Muscle of leg (tissue), 11 donors: ENCODE results near the gene ITGAE. TPM values are rescaled to one million over a fixed set of nuclear protein-coding genes. Genes with fewer than 3 reads are reported as not detected.

Experiments
- DNase-seq: peaks from one replicate; pipeline ENCODE4 v3.0.0; 2013
- H3K27ac ChIP-seq: one replicate; pipeline ENCODE4 v1.5.1; 2013; ENCODE audit warnings: mild to moderate bottlenecking, low read length, control low read depth
- H3K27me3 ChIP-seq: one replicate; pipeline ENCODE4 v1.6.1; 2013; ENCODE audit warnings: low read length; ENCODE audit not compliant: control insufficient read depth, insufficient read depth
- H3K36me3 ChIP-seq: one replicate; pipeline ENCODE4 v1.6.1; 2013; ENCODE audit warnings: low read length; ENCODE audit not compliant: control insufficient read depth, insufficient read depth
- H3K4me1 ChIP-seq: one replicate; pipeline ENCODE4 v1.6.1; 2013; ENCODE audit warnings: low read length; ENCODE audit not compliant: control insufficient read depth, insufficient read depth
- H3K4me3 ChIP-seq: one replicate; pipeline ENCODE4 v1.5.1; 2013; ENCODE audit warnings: low read length, control low read depth
- H3K9me3 ChIP-seq: replicated peaks from 2 replicates; pipeline ENCODE4 v1.6.1; 2013; ENCODE audit warnings: low read depth, low read length; ENCODE audit not compliant: control insufficient read depth
- WGBS: methylation state at CpG from one replicate; pipeline ENCODE4 v1.1.5; 2013; ENCODE audit warnings: missing lambda C conversion rate; ENCODE audit not compliant: insufficient coverage; 5-methylcytosine and 5-hydroxymethylcytosine counted together
- polyA plus RNA-seq, 8 donors: library from polyadenylated mRNA; unstranded; fragments of 120-200 nt; gene quantifications; one replicate each; pipeline versions ENCODE4 v1.2.1 to v1.2.3, GENCODE V29; 2013; ENCODE audit warnings: inconsistent platforms in 1 of 8, low replicate concordance in 1 of 8; ENCODE audit not compliant: insufficient read length in 8 of 8, insufficient read depth in 1 of 8
- total RNA-seq: library from RNA; stranded (reverse); fragments of 120-200 nt; gene quantifications from one replicate; pipeline ENCODE4 v1.2.4, GENCODE V29; 2013

The ITGAE gene
- total and polyA plus RNA-seq, 9 donors = 28.8 to 34.4 (median 32.3) TPM

- no peaks in the 10 kb centered on the region for H3K27me3 ChIP-seq
- DNase-seq = no peak
- H3K4me3 ChIP-seq = no peak overlapping the region
- WGBS = 72% methylated on average over 4 of the region's 6 CpGs
- no peaks in the 10 kb centered on the region for H3K9me3 ChIP-seq
- no peak overlapping the region for H3K27ac ChIP-seq
- peaks cover 9% of the 10 kb centered on the region for H3K4me1 ChIP-seq
- peaks cover 73% of the 10 kb centered on the region for H3K36me3 ChIP-seq
These were observed 17.8 kb upstream of the ITGAE start for GRCh38 chr17:3818786-3819185.

GRCh38 chr17:3817851-3818605 lies 17.0 kb upstream of the ITGAE start:
- no peaks in the 10 kb centered on the region for H3K9me3 ChIP-seq
- H3K4me1 ChIP-seq = peaks cover 14% of the 10 kb centered on the region
- 92% methylated on average over 10 of the region's 12 CpGs for WGBS
- no peak overlapping the region for H3K27ac ChIP-seq
- no peak overlapping the region for H3K4me3 ChIP-seq
- peaks cover 75% of the 10 kb centered on the region for H3K36me3 ChIP-seq
- no peaks in the 10 kb centered on the region for H3K27me3 ChIP-seq
- DNase-seq = no peak

GRCh38 chr17:3815925-3816324 lies 14.9 kb upstream of the ITGAE start:
- H3K27ac ChIP-seq = peak overlapping the region; percentile 82
- DNase-seq = peak; percentile 41
- H3K4me3 ChIP-seq = no peak overlapping the region
- peaks cover 79% of the 10 kb centered on the region for H3K36me3 ChIP-seq
- peaks cover 17% of the 10 kb centered on the region for H3K4me1 ChIP-seq
- WGBS = 69% methylated on average over 5 of the region's 7 CpGs
- H3K9me3 ChIP-seq = no peaks in the 10 kb centered on the region
- no peaks in the 10 kb centered on the region for H3K27me3 ChIP-seq

GRCh38 chr17:3815122-3815521 lies 14.1 kb upstream of the ITGAE start:
- DNase-seq = no peak
- Histone ChIP-seq H3K9me3 (no peaks in the 10 kb centered on the region), H3K4me3 (no peak overlapping the region), H3K4me1 (peaks cover 17% of the 10 kb centered on the region), H3K27me3 (no peaks in the 10 kb centered on the region), H3K27ac (peak overlapping the region; percentile 82), H3K36me3 (peaks cover 82% of the 10 kb centered on the region)
- WGBS = 100% methylated on average over 1 of the region's 6 CpGs

GRCh38 chr17:3814361-3814760 lies 13.4 kb upstream of the ITGAE start:
- Histone ChIP-seq H3K4me3 (no peak overlapping the region), H3K27me3 (no peaks in the 10 kb centered on the region), H3K36me3 (peaks cover 81% of the 10 kb centered on the region), H3K9me3 (no peaks in the 10 kb centered on the region), H3K27ac (peak overlapping the region; percentile 82), H3K4me1 (peaks cover 17% of the 10 kb centered on the region)
- WGBS = 91% methylated on average over 12 of the region's 13 CpGs
- no peak for DNase-seq

- H3K9me3 ChIP-seq = no peaks in the 10 kb centered on the region
- peak overlapping the region; percentile 9 for H3K4me3 ChIP-seq
- H3K4me1 ChIP-seq = peaks cover 17% of the 10 kb centered on the region
- peak overlapping the region; percentile 67 for H3K27ac ChIP-seq
- WGBS = 96% methylated on average over 11 of the region's 15 CpGs
- DNase-seq = no peak
- H3K36me3 ChIP-seq = peaks cover 79% of the 10 kb centered on the region
- H3K27me3 ChIP-seq = no peaks in the 10 kb centered on the region
These were observed 12.2 kb upstream of the ITGAE start for GRCh38 chr17:3813171-3813570.

GRCh38 chr17:3812771-3813170 lies 11.8 kb upstream of the ITGAE start:
- no peaks in the 10 kb centered on the region for H3K27me3 ChIP-seq
- peaks cover 17% of the 10 kb centered on the region for H3K4me1 ChIP-seq
- H3K9me3 ChIP-seq = no peaks in the 10 kb centered on the region
- no peak for DNase-seq
- H3K27ac ChIP-seq = peak overlapping the region; percentile 67
- no peak overlapping the region for H3K4me3 ChIP-seq
- H3K36me3 ChIP-seq = peaks cover 83% of the 10 kb centered on the region
- 82% methylated on average over 10 of the region's 12 CpGs for WGBS

GRCh38 chr17:3812284-3812683 lies 11.3 kb upstream of the ITGAE start:
- no peak overlapping the region for H3K4me3 ChIP-seq
- WGBS = 85% methylated on average over 7 of the region's 10 CpGs
- H3K27me3 ChIP-seq = no peaks in the 10 kb centered on the region
- H3K9me3 ChIP-seq = no peaks in the 10 kb centered on the region
- peak overlapping the region; percentile 67 for H3K27ac ChIP-seq
- peaks cover 86% of the 10 kb centered on the region for H3K36me3 ChIP-seq
- peaks cover 17% of the 10 kb centered on the region for H3K4me1 ChIP-seq
- no peak for DNase-seq

- WGBS = 83% methylated on average over 2 of the region's 4 CpGs
- H3K36me3 ChIP-seq = peaks cover 77% of the 10 kb centered on the region
- no peak for DNase-seq
- H3K9me3 ChIP-seq = no peaks in the 10 kb centered on the region
- H3K27me3 ChIP-seq = no peaks in the 10 kb centered on the region
- no peak overlapping the region for H3K27ac ChIP-seq
- peaks cover 13% of the 10 kb centered on the region for H3K4me1 ChIP-seq
- H3K4me3 ChIP-seq = no peak overlapping the region
These were observed 9.0 kb upstream of the ITGAE start for GRCh38 chr17:3810019-3810418.

- H3K36me3 ChIP-seq = peaks cover 70% of the 10 kb centered on the region
- H3K4me3 ChIP-seq = no peak overlapping the region
- no CpG with 5 or more reads among the region's 4 CpGs for WGBS
- H3K27me3 ChIP-seq = no peaks in the 10 kb centered on the region
- H3K9me3 ChIP-seq = no peaks in the 10 kb centered on the region
- no peak for DNase-seq
- no peak overlapping the region for H3K27ac ChIP-seq
- peaks cover 10% of the 10 kb centered on the region for H3K4me1 ChIP-seq
These were observed 8.1 kb upstream of the ITGAE start for GRCh38 chr17:3809135-3809534.
